ENCODE results near the gene GLT8D1.
"Not testable (repeated sequence)": the region's sequence is repeated elsewhere in the genome, so short reads cannot be mapped to it uniquely, and the experiment has no call there.

Gene GLT8D1

DNA sequence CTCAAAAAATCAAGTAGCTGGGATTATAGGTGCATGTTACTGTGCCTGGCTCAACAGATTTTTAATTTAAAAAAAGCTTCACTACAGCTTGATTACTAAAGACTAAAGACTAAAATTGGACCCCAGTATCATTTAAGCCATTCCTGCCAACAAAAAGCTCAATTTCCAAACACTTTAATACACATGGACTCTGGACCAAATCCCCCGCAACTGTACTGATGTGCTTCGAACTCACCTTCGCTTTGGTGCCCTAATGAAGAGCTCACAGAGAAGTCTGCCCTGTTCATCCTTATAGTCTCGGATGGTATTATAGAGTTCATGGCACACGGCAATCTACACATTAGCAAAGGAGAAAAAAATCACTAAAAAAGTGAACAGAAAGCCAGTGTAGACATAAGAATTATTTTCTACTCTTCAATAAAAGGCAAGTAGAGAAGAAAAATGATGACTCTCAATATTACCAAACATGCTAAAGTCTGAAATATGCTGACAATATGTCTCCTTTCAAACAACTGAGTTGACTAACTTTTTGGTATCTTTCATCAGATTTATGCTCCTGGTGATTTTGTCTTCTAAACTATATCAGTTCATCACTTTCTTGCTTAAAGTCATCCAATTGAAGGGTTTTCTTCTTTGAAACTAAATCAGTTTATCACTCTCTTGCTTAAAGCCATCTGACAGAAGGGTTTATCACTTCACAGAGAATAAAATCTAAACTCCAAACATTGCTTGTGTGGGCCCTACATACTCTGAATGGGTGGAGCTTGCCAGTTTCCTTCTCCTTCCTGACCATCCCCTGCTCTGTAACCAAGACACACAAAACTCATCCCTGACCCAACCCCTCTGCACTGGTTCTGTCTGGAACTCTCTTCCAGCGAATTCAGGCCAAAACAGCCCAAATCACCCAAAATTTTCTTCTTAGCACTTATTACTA, 27.1 kb downstream of the GLT8D1 start:
- no peak for DNase-seq

DNA sequence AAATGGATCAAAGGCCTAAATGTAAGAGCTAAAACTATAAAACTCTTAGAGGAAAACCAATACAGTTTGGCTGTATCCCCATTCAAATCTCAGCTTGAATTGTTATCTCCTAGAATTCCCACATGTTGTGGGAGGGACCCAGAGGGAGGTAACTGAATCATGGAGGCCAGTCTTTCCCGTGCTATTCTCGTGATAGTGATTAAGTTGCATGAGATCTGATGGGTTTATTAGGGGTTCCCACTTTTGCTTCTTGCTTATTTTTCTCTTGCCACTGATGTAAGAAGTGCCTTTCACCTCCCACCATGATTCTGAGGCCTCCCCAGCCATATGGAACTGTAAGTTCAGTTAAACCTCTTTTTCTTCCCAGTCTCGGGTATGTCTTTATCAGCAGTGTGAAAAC, 29.4 kb downstream of the GLT8D1 start:
- not testable (repeated sequence) for DNase-seq

DNA sequence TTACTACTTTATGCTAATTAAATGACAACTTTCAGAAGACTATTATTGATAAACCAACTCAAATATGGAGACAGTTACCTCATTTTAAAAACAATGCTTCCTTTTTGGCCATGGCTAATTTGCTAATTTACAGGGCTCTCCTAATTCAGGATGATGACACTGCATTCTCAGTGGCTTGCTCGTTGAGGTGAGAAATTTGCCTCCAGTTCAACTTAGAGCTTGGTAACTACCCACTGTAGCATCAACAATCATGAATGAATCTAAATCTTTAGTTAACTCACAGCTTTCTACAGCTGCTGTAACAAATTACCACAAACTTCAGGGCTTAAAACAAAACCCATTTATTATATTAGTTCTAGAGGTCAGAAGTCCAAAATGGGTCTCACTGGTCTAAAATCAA, 33.9 kb downstream of the GLT8D1 start:
- DNase-seq = no peak

DNA sequence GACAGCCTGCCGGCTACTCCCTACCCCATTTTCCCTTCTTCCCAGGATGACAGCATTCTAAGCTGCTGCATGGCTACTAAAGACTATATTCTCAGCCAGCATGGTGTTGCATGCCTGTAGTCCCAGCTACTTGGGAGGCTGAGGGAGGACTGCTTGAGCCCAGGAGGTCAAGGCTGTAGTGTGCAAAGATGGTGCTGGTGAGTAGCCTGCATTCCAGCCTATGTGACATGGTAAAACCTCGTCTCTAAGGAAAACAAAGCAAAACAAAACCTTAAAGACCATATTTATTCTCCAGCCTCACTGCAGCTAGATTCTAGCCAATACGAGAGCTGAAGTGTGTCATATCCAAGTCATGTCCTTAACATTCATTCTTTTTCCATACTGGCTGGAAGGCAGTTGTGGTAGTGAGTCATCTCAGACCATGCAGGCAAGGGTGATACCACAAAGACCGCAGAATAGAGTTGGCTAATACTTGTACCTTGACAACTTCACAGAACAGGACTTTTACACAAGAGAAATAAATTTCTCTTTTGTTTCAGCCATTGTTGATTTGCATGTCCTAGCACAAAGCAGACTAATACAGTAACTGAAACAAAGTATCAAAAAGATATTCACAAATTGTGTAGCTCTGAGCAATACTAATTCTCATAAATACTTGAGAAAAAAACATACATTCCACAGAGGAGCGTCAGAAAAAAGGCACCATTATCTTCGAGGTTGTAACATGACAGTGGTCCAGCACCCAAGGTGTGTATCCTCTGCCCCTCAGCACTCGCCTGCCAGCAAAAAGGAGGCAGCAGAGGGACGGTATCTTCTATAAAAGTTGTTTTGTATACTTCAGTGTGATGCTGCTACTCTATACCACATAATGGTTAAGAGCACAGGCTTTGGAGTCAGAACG, 34.7 kb downstream of the GLT8D1 start:
- no peak for DNase-seq

DNA sequence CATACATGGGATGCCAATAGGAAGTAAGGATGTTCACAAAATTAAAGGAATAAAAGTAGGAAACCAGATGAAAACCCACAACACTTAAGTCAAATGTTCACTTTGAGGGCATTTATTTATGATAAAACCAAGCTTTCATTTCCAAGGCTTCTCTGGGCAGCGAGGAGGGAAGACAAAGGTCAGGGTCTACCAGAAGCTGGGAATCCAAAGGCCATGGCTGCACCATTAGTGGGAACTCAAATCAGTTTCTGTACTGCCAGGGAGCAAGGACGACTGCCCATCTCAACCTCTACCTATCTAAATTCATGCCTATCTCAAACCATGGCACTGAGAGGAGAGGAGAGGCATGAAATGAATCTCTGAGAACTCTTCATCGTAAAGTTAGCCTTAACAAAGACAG, 42.5 kb downstream of the GLT8D1 start:
- DNase-seq = no peak

DNA sequence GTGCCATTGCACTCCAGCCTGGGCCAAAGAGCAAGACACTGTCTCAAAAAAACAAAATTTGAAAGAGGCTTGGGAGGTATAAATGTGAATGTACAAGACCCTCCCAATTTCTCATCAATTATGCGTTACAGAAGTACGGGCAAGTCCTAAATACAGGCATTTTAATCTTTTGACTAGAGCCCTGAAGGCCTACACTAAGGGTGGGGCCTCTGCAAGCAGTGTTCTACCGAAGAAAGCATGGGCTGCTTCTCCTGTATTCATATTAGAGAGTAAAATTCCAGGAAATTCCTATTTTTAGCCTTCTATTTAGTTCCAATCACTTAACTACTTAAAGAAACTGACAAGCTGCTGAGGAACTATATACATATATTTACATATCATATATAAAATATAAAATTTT, 45.5 kb downstream of the GLT8D1 start:
- no peak for DNase-seq

DNA sequence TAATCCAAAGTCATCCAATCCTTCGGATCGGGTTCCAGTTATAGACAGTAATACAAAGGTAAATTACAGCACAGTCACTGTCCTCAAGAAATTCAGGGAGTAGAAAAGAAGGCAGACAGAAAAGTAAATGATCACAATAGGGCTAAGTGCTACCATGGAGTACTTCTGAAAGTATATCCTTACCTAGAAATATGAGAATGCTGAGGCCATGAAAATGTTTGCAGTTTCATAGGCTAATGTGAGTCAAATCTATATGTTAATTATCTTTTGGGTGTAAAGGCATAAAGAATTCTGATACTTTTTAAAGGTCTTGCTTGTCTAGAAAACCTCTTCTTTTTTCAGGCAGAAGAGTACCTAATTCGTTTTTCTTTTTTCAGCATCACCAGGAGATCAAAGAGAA, 49.7 kb downstream of the GLT8D1 start:
- no peak for DNase-seq

DNA sequence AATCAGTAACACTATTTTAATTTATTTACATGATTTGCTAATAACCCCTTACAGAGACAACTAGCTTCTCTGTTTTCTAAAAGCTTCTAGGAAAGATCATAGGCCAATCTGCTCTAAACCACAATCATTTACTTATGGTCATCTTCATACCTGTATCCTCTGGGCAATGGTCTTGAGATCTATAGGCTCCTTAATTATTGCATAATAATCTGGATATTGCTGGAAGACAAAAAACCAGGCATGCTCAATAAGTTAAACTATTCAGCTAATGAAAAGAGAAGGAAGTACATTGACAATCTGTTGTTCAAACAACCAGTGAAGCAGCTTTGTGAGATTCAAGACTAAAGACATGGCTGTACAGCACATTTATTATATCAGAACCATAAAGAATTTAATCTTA, 54.0 kb downstream of the GLT8D1 start:
- no peak for DNase-seq

DNA sequence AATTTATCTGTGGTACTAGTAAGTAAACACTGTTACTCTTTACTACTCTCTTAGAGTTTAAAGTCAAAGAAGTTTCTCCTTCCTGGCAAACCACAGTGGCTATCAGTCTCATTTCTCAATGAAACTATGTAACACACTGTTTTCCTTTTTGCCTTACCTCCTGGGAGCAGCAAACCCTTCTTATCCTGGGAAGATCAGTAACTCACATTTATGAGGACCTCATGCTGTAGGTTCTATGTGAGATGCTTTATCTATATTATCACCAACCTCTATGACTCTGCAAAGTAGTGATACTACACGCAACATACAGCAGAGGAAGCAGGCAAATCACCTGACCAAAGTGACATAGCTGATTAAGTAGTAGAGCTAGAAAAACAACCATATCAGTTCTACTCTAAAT, 55.2 kb downstream of the GLT8D1 start:
- no peak for DNase-seq

DNA sequence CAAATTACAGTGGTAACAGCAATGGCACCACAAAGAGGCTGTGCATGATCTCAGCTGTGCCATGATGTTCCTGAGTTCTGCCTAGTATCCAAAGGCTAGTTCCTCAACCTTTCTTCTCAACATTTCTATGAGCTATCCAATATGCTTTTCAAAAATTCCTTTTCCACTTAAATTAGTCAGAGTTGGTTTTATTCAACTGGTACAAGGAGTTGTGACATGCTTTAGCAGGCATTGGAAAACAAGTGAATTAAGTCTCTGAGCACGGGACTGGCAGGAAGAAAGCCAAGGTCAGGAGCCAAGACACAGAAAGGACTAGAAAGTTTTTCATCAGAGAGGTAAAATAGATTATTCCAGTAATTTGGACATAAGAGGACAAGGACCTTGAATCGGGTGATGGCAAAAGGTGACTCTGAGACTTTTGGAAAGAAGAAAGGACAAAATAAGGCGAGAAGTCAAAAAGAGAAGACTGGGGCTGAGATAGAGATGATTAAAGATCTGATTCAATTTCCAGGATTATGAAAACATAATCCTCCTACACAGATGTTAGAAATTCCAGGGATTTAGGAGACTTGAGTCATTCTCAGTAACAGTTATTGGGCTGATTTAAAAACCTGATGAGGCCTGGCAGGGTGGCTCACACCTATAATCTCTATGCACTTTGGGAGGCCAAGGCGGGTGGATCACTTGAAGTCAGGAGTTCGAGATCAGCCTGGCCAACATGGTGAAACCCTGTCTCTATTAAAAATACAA, 56.0 kb downstream of the GLT8D1 start:
- DNase-seq = no peak

DNA sequence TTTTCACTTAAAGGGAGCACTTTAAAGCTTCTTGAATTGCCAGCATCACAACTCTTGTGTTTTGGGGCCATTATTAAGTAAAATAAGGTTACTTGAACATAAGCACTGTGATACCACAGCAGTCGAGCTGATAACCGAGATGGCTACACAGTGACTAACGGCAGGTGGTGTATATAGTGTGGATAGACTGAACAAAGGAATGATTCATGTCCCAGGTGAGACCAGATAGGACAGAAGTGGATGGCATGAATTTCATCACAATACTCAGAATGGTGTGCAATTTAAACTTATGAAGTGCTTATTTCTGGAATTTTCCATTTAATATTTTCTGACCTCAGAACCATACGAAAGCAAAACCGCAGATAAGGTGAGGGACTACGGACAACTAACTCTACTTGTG, 60.0 kb downstream of the GLT8D1 start:
- no peak for DNase-seq

Measured in hippocampal formation (tissue), 2 donors.